Raji (cell line): ENCODE measurements around the gene NFYC.
A peak's percentile ranks its signal among the peaks of the same experiment; 100 is the strongest.

Source experiments
- POLR2A ChIP-seq: IDR thresholded peaks from 2 replicates; pipeline ENCODE4 v1.6.1; 2011; ENCODE audit warnings: low read depth, low read length, control low read depth; ENCODE audit not compliant: insufficient read depth

NFYC gene

DNA sequence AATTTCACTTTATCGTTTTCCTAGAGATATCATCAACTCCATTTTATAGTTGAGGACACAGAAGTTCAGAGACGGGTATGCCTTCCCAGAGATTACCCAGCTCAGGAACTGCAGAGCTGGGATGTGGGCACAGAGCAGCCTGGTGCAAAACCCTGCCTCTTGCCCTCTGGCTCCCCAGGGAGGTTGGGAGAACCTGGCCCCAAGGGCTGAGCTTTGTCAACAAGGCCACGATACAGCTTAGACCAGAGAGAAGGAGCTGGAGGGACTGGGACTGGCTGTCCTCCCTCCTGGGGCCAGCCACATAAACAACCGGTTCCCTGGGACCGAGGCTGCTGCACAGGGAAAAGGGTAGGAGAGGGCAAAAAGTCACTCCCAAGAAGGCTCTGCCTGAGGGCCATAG is 29.8 kb upstream of the NFYC start:
- no peak for TF ChIP-seq POLR2A

DNA sequence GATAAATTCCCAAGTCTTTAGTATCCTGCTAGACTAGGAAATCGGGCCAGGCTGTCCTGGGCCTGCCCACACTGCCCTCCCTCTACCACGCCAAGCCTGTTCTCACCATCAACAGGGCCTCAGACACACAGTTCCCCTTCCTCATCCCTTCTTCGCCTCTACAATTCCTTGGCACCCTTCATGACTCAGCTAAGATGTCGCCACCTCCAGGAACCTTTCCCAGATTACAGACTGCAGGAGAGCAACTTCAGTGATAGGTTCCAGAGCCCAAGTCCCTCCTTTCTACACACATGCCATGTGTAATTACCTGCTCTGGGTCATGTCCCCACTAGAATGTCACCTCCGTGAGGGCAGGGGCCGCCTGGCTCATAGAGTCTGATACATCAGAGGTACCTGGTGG is 29.4 kb upstream of the NFYC start:
- no peak for TF ChIP-seq POLR2A

DNA sequence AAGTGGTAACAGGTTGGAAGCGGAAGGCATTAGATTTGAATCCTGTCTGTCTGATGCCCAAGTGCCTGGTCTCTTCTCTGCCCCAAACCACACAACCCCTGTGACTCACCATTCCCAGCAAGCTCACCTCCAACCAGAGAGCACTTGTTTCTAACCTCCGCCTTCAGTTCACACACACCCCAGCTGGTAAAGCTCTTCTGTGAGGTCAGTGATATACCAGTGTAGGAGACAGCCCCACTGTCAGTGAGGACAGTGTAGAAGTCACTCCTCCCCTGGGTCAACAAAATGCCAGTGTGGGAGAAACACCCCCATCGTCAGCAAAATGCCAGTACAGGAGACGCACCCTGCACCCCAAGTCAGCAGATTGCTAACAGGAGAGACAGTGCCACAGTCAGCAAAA is 28.6 kb upstream of the NFYC start:
- no peak for TF ChIP-seq POLR2A

DNA sequence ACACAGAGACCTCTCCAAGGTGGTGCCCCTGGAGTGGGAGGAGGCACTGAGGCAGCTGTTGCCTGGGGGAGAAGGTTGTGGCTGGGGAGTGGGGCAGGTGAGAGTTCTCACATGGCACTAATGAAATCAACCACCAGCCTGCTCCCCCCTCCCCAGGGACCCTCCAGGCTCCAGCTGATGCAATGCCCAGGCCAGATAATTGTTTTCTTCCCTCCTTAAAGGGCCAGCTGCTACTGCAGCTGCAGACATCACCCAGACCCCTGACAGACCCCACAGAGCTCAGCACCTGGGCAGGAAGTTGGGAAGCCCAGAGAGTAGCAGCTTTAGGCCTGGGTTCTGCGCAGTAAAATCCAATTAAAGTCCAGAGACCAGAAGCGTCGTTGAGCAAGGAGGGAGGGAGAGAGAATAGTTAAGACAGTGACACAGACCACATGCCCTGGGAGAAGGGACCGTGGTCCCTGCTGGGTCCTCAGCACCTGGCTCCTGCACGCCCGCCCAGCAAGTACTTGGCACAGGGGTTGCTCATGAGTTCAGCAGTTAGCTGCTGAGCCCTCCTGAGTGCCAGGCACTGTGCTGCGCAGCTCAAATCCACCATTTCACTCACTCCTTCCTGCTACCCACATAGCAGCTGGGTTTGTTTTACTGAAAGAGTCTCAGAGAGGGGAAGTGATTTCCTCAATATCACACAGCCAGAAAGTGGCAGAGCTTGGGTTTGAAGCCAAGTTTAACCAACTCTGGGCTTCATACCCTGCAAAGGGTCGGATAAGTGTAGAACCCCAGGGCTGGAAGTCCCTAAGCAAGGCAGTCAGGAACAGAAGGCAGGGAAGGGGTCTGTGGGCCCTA is 28.0 kb upstream of the NFYC start:
- no peak for TF ChIP-seq POLR2A

DNA sequence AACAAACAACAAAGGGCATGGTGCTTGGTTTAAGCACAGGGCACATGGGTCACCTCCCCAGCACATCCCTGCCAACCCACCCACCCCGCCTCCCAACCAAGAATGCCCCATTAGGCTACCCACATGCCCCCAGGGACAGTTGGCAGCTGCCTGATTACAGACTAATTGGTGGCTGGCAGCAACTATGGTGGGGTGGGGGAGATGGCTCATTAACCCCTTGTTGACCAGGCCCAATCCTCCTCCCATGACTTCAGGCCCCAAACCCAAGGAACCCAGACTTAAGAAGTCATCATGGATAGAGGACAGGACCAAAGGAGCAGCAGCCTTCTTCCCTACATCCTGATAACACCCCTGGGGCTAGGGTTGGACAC is 27.4 kb upstream of the NFYC start:
- TF ChIP-seq POLR2A: no peak

DNA sequence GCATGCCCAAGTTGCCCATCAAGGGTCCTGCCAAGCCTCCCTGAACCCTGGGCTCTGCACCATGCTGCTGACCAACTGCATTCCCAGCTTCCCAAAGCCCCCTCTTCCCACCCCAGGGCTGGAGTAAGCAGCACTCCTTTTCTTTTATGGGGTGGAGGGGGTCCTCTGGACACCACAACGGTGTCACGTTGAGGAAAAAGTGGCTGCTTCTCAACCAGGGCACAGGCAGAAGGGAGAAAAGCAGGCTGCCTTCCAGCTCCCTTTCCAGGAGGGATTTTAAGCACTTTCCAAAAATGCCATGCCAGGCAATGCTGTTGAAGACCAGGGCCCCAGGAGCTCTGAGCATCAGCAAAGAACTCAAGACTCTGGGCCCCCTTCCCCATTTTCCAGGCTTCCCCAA is 26.7 kb upstream of the NFYC start:
- no peak for TF ChIP-seq POLR2A

DNA sequence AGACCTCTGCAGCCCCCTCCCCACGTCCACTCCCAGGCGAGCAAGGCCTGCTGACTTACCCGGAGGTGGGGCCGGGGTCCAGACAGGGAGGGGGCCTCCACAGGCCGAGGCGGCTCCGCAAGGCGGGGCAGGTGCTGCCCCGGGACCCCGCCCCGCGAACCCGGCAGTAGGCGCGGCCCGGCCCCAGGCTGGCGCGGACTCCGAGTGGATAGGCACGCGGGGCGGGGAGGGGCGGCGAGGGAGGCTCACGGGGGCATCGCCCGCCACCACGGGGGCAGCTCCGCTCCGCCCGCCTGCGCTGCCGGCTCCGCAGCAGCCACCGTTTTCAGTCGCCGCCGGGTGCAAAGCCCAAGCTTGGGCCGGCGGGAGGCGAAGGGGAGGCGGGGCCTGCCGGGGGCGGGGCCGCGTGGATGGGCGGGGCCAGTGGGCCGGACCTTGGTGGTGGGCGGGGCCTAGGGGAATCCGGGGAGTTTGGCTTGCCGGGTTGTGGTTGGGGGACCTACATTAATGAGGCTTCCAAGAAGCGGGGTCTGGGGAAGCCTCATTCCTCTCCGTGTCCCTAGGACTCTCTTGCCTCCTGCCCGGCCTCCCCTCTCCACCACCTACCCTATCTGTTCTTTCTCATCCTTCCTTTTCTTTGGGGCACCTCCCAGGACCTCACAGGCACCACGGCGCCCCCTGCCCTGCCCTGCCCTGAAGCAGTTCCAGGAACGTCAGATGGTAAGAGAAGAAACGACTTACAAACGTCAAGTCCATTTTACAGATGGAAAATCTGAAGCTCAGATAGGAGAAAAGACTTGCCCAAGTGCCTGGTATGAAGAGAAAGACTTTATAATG is 26.0 kb upstream of the NFYC start, which contains the start of gene RIMS3:
Gene RIMS3, minus strand, starts transcription at position 348 of the 837 bp plus-strand sequence. CDS start 23,757 bp downstream, outside the sequence.
- TF ChIP-seq POLR2A: peak; percentile 58; the same call in 1 of the 2 replicates

DNA sequence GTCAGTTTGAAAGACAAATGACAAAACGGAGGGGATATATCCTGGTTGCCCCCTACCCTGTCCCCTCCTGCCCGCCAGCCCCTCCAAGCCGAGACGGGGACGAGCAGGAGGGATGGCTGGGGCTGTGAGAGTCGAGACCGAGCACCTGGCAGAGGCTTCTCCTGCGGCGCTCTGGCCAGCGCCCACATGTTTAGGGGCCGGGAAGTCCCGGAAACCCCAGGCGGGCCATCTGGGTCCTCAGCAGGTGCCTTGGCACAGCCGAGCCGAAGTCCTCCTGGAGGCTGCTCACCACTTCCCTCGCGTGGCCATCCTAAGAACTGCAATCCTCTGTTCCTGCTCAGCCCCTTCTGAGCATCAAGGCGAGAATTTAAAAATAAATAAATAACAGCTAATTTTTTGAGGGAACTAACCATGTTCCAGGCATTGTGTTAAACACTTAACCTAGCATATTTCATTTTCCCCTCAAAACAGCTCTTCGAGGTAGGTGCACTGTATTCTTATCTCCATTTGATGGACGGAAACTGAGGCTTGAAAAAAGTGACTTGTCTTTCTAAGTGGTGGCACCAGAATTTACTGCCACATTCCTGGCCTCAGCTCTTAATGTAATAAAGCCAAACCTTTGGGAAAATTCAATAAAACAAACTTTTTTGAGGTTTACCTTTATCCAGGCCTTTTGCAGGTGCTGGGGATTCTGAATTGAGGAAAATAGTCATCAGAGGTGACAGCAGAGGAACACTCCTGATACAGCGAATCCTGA is 22.6 kb upstream of the NFYC start:
- peak; percentile 44 for TF ChIP-seq POLR2A

DNA sequence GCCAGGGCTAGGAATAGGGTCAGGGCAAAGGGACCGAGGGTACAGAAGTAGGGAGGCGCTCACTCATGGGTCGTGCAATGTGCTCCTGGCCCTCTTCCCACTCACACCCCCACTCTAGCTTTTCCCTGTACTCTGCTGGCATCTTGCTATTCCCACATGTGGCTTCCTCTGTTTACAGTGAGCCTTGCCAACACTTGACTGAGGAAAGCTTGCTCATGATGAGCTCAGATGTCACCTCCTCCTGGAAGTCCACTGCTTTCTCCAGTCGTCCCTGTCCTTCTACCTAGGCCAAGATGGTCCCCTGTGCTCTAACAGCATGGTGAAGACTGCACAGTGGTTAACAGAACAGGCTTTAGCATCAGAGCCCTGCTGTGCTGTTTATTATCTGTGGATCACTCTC is 18.1 kb upstream of the NFYC start:
- TF ChIP-seq POLR2A: no peak

DNA sequence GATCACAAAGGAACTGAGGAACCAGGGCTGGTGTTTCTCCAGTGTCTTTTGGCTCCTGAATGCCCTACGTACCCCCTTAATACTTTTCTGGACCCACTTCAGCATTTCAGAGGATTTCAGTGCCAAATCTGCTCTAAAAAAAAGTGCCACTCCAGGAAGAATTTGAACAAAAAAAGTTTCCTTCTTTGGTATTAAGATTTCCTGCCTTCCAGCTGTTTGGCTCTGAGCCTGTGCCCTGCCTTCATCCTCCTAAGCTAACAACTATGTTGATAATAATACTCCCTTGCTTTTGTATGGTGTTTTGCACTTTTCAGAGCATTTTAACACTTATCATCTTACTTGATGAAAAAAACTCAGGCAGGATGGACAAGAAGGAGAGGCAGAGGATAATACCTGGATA is 15.0 kb upstream of the NFYC start:
- TF ChIP-seq POLR2A: no peak

DNA sequence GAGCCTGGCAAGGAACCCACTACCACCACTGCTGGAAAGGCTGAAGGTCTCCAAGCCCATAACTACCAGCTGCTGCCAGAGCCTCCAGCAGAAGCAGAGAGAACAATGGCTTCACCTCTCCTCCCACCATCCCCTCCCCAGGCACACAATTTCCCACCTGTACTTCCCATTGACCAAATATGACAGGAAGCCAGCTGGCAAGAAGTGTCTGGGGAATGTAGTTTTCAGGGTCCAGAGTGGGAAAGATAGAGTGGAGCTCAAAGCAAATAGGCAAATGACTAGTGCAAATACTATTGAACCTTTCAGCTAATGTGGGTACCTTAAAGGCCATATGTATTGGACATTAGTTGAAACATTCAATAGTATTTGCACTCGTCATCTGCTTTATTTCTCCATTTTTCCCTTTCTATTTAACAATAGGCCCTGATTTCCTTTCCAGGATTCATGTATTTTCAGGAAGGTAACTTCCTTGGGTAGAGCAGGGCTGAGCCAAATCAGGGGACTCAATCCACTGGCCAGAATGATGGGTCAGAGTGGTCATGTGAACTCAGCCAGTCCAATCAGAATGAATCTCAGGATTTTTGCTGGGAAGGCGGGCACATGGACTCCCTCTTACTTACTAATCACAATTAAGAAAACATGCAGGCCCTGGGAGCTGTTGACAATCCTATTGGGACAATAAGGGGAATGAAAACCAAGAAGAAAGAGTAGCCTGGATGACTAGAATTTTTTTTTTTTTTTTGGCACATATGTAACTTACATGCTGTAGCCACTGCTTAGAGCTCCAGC is 12.1 kb upstream of the NFYC start:
- TF ChIP-seq POLR2A: no peak

DNA sequence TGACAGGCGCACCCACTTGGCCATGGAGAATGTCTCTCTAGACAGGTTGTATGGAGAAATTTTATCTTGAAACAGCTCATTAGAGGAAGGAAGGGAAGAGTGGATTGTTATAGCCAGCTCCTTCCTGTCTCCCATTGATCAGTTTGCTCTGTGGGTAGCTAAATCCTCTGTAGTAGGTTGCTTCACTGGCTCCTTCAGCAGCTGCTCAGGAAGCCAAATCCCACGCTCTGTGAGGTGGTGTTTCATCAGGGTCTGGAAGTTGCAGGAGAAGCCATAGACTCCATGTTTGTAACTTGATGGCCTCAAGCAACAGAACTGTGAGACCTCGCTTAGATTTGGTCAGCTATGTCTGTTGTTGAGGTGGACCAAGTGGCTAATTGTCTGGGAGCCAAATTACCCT is 6.8 kb upstream of the NFYC start:
- TF ChIP-seq POLR2A: 0 out of 2 replicates have a peak, but pooled peaks have one; percentile 18

DNA sequence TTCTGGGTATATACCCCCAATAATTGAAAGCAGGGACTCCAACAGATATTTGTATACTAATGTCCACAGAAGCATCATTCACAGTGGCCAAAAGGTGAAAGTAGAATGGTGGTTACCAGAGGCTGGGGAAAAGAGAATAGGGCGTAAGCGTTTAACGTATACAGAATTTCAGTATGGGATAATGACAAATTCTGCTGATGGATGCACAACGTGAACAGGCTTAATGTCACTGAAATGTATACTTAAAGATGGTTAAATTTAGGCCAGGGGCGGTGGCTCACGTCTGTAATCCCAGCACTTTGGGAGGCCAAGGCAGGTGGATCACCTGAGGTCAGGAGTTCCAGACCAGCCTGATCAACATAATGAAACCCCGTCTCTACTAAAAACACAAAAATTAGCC is 4.4 kb upstream of the NFYC start:
- TF ChIP-seq POLR2A: no peak

DNA sequence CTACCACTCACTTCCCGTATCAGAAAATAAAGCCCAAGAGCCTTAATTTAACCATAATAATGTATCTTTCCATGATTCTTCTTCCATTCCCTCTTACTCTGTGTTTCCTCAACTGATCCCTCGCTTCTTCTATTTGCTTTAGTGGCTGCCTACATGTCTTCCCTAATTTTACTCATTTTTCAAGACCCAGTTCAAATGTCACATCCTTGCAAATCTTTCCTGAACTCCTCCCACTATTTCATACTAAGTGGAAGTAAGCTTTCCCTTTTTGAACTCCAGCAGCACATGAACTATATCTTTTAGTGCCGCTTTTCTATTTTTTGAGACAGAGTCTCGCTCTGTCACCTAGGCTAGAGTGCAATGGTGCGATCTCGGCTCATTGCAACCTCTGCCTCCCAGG is 3.8 kb upstream of the NFYC start:
- TF ChIP-seq POLR2A: no peak

DNA sequence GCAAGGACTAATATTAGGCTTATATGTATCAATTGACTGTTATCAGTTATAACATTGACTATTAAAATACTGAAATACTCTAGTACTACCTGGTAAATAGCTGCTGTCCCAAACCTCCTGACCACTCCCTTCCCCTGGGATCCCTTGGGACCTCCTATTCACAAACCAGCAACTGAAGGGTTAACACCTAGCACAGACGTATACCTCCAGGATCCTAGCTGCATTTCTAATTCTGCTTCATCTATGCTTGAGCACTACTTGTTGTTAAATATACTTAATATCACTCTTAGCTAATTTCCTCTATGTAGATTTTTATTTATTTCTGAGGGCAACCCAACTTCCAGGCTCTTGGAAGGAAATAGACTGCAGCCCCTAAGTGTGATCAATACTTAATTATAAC is 1.8 kb upstream of the NFYC start:
- no peak for TF ChIP-seq POLR2A
